NT2/D1 (cell line): ENCODE data around the gene FAM161B.

Experiments used
- DNase-seq: peaks from one replicate; pipeline ENCODE4 v3.0.0-alpha.2; 2011; ENCODE audit warnings: low read depth, low spot score
- H3K27me3 ChIP-seq: 2 replicates; pipeline ENCODE4 v1.6.0; 2011; ENCODE audit warnings: mild to moderate bottlenecking; ENCODE audit not compliant: insufficient read length, insufficient read depth
- H3K36me3 ChIP-seq: 2 replicates; pipeline ENCODE4 v1.6.1; 2011; ENCODE audit warnings: mild to moderate bottlenecking, low read length, mixed read lengths; ENCODE audit not compliant: insufficient read depth, insufficient read length
- H3K4me1 ChIP-seq: 2 replicates; pipeline ENCODE4 v1.5.1; 2011; ENCODE audit not compliant: insufficient read depth, insufficient read length
- H3K4me3 ChIP-seq: 2 replicates; pipeline ENCODE4 v1.5.1; 2011; ENCODE audit warnings: low read depth; ENCODE audit not compliant: insufficient read length
- H3K9ac ChIP-seq: 2 replicates; pipeline ENCODE4 v1.6.0; 2011; ENCODE audit warnings: low read depth; ENCODE audit not compliant: insufficient read length
- H3K9me3 ChIP-seq: 2 replicates; pipeline ENCODE4 v1.5.1; 2011; ENCODE audit warnings: mild to moderate bottlenecking, low read length; ENCODE audit not compliant: insufficient read depth
- SUZ12 ChIP-seq: IDR thresholded peaks from 2 replicates; pipeline ENCODE4 v1.6.1; 2011; ENCODE audit not compliant: insufficient read length, insufficient read depth; ENCODE audit errors: extremely low read depth
- YY1 ChIP-seq: IDR thresholded peaks from 2 replicates; pipeline ENCODE4 v1.6.1; 2011; ENCODE audit not compliant: insufficient read length, insufficient read depth
- ZNF274 ChIP-seq: IDR thresholded peaks from 2 replicates; pipeline ENCODE4 v1.6.1; 2011; ENCODE audit warnings: mild to moderate bottlenecking, low read depth, low read length

The FAM161B gene

DNA sequence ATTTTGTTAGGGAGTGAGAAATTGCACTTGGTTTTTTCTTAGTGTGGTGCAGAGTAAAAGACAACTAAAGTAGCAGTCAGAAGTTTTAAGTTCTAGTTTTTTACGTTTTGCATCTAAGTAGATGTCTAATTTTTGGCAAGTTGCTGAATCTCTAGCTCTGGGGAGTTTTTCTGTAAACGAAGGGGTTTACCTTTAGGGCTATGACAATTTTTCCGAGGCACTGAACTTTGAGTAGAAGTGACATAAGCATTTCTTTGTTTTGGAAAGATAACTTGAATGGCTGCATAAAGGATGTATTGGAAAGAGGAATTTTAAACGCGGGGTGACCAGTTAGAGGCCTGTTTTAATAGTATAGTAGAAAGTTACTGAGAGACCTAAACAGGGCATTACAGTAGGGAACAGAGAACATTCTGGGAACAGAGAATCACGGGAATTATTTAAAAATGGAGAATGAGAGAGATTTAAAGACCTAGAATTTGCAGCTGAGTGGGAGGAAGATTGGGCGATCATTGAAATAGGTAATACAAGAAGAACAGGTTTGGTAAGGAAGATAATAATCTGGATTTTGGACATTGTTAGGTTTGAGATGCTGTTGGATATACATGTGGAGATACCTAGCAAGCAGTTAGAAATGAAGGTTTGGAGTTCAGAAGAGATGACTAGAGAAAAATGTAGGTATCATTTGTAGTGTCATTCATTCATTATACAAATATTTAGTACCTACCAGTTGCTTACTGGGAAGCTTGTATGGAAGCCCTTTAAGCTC lies 62.0 kb downstream of the FAM161B start:
- Histone ChIP-seq H3K9me3 (no peaks in the 10 kb centered on the region), H3K9ac (peak overlapping the region; percentile 91), H3K4me1 (no peaks in the 10 kb centered on the region), H3K36me3 (peaks cover 8% of the 10 kb centered on the region), H3K4me3 (peak overlapping the region; percentile 72), H3K27me3 (no peaks in the 10 kb centered on the region)
- TF ChIP-seq SUZ12 (no peak), ZNF274 (no peak)
- DNase-seq = no peak

DNA sequence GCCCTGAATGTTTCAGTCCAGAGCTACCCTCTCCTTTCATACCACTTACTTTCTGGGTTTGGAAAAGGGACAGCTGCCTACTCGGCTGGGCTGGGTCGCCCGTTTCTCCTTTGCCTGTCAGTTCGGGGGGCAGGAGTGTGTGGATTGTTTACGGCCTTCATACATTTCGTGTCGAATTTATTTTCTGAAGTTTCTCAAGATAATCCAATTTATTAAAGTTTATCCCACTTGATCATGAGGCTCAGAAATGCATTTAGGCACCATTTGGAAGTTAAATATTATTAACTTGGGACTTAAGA lies 62.6 kb downstream of the FAM161B start:
- no peak for DNase-seq
- H3K4me3 ChIP-seq = peak overlapping the region; percentile 72
- peaks cover 8% of the 10 kb centered on the region for H3K36me3 ChIP-seq
- no peaks in the 10 kb centered on the region for H3K4me1 ChIP-seq
- TF ChIP-seq ZNF274 (no peak), YY1 (no peak), SUZ12 (no peak)
- H3K9ac ChIP-seq = peak overlapping the region; percentile 91
- no peaks in the 10 kb centered on the region for H3K27me3 ChIP-seq
- H3K9me3 ChIP-seq = no peaks in the 10 kb centered on the region

DNA sequence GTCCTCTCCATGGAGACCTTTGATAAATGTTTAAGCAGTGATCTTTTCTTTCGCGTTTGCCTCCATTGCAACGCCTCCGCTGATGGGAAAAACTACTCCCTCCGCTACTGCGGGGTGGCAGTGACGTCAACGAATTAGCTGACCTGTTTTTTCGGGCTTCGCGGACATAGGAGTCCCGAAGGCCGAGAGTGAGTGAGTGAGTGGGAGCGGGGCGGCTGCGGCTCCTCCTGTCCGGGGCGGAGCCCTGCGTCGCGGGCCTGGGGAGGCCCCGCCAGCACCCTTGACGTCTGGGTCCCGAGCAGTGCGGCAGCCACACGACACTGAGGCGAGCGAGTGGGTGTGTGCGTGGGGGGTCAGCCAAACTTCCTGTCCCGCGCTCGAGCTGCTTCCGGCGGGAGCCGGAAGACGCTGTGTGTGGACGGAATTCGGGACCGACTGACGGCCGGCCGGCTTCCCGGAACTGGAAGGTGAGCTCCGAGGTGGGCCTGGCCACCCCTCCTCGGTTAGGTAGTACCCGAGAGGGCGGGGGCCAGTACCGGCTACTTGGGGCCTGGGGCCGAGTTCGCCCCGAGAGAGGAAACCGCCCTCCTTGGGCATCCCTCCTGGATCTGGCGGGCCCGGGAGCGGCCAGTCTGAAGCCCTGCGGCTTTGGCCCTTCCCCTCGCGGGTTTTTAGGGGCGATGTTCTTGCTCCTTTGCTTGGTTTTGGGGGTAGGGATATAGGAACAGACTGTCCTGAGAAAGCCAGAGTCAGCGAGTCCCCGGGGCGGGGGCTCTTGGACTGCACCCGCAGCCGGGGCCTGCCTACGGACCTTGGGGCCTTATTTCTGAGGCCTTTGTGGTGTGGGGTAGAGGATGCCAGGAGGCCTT lies 63.2 kb downstream of the FAM161B start, which contains the start of gene ZNF410:
Gene ZNF410, plus strand, starts transcription at position 411 of the 869 bp plus-strand sequence. CDS start 5,317 bp downstream, outside the sequence.
- no peaks in the 10 kb centered on the region for H3K27me3 ChIP-seq
- H3K4me3 ChIP-seq = peak within 1 kb of the TSS; percentile 72
- TF ChIP-seq ZNF274 (no peak), SUZ12 (no peak), YY1 (no peak)
- no peaks in the 10 kb centered on the region for H3K4me1 ChIP-seq
- no peaks in the 10 kb centered on the region for H3K9me3 ChIP-seq
- H3K9ac ChIP-seq = peak within 1 kb of the TSS; percentile 91
- H3K36me3 ChIP-seq = peaks cover 3% of the 10 kb centered on the region
- DNase-seq = peak; percentile 63

DNA sequence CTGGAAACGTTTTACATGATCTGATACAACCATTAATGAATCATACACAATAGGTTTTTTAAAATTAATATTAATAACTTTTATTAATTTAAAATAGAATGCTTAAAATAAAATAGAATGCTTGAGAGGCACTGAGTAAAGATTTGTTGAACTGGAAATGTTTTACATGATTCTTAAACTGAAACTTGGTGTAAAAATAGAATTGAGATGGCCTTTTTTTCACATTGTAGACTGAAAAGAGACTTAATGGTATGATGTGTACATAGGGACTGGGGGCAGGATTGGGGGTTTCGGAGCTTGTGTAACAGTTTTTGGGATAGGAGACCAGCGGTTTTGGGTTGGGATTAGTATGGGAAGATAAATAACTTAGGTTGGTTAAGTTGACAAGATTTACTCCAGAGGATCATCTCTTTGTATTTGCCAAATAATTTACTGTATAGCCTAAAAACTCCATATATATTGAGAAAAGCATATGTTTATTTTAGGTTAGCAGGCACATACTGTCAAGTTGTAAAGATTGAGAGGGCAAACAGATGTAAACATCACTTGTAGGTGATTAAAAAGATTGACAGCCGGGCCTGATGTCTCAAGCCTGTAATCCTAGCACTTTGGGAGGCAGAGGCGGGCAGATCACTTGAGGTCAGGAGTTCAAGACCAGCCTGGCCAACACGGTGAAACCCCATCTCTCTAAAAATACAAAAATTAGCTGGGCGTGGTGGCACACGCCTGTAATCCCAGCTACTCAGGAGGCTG lies 65.3 kb downstream of the FAM161B start:
- Histone ChIP-seq H3K9ac (no peak overlapping the region), H3K27me3 (no peaks in the 10 kb centered on the region), H3K36me3 (peaks cover 3% of the 10 kb centered on the region), H3K9me3 (no peaks in the 10 kb centered on the region), H3K4me1 (no peaks in the 10 kb centered on the region), H3K4me3 (no peak overlapping the region)
- TF ChIP-seq SUZ12 (no peak), YY1 (no peak), ZNF274 (no peak)
- DNase-seq = no peak
